Endometrium (tissue), 2 donors: ENCODE measurements around the gene CSGALNACT2.

Experiments used
- FAIRE-seq: peaks from 2 replicates; lab custom pipeline; 2012; peaks lifted over from hg19 to GRCh38; lab: Jason Lieb, UNC
- donor health status: control.
- donor health status: control.

Gene CSGALNACT2

DNA sequence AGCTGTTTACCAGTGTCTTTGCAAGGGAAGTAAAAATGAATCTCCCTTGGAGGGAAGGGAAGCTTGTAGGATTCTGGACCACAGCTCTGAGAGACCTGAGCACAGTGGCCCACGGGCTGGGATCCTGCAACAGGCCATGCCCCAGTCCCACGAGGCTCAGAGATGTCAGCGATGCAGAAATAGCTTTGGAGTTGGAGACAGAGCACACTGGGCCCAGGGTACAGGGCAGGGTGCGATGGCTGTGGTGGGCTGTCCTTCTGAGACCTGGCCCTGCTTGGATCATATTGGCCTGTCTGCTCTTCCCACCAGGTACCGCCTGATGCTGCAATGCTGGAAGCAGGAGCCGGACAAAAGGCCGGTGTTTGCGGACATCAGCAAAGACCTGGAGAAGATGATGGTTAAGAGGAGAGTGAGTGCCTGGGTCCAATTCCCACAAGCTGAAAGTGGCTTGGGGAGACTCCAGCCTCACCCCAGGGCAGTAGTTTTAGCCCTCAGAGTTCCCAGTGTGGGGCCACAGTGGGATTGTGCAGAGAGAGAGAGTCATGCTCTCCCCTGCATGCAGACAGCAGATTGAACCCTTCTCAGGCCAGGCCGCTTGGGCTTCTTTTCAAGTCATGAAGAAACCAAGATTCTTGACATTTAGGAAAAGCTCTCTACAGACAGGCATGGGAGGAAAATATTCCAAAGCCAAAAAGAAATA is 13.5 kb upstream of the CSGALNACT2 start:
- no peak for FAIRE-seq

GRCh38 chr10:43125274-43125845 is 12.9 kb upstream of the CSGALNACT2 start:
- no peak for FAIRE-seq

- FAIRE-seq: no peak
Measured at GRCh38 chr10:43125881-43126731, 12.1 kb upstream of the CSGALNACT2 start.

- FAIRE-seq: no peak
Measured at GRCh38 chr10:43126759-43127424, 11.4 kb upstream of the CSGALNACT2 start.

DNA sequence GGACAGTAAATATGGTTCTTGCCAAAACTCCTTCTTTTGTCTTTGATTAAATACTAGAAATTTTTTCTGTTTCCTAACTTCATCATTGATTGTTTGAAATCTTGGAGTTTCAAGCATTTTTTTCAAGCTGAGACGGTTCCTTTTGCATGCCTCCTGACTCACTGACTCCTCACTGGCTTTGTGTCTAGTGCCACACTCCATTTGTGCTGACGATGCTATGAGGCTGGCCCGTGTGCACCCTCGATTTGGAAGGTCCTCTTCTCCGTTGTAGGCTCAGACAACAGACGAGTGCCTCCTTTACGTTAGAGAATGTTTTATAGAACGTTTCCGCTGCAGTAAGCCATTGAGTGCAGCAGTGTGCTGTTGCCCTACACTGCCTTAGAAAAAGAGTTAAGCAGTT is 10.8 kb upstream of the CSGALNACT2 start:
- FAIRE-seq: no peak

GRCh38 chr10:43128331-43128730 is 9.9 kb upstream of the CSGALNACT2 start:
- FAIRE-seq: no peak

DNA sequence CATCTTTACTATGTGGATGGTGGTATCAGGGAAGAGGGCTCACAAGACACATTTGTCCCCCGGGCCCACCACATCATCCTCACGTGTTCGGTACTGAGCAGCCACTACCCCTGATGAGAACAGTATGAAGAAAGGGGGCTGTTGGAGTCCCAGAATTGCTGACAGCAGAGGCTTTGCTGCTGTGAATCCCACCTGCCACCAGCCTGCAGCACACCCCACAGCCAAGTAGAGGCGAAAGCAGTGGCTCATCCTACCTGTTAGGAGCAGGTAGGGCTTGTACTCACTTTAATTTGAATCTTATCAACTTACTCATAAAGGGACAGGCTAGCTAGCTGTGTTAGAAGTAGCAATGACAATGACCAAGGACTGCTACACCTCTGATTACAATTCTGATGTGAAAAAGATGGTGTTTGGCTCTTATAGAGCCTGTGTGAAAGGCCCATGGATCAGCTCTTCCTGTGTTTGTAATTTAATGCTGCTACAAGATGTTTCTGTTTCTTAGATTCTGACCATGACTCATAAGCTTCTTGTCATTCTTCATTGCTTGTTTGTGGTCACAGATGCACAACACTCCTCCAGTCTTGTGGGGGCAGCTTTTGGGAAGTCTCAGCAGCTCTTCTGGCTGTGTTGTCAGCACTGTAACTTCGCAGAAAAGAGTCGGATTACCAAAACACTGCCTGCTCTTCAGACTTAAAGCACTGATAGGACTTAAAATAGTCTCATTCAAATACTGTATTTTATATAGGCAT is 9.1 kb upstream of the CSGALNACT2 start:
- FAIRE-seq: peak; percentile 74

DNA sequence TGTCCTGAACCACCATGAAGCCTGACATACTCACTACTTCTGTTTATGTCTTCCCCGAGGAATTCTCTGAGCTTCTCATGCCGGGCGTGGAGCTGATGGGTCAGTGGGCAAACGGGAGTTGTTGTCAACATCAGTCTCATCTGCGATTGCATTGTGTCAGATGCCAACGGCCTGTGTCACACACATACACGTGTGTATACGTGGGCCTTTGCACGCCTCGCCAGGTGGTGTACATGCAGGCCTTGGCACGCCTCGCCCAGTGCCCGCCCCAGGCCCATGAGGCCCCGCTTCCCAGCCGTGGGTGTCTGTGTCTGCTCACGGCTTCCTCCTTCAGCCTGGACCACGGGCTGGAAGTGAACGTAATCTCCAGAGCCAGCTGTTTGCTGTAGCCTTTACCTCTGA is 7.5 kb upstream of the CSGALNACT2 start:
- FAIRE-seq: no peak

DNA sequence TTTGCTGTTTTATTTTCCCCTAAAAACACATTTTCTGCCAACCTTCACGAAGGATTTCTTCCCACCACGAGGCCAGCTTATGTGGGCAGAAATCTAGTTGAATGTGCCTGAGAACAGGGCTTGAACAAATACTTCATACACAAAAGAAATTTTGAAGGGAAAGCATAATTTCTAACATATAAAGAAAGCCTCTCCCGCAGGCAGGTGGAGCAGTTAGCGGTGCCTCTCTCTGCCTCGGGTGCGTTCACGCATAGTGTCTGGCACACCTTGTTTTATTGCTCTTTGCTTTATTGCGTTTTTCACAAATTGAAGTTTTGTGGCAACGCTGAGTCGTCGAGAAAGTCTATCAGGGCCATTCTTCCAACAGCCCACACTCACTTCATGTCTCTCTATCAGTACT is 7.0 kb upstream of the CSGALNACT2 start:
- no peak for FAIRE-seq

- no peak for FAIRE-seq
Measured at GRCh38 chr10:43131906-43132305, 6.3 kb upstream of the CSGALNACT2 start.

DNA sequence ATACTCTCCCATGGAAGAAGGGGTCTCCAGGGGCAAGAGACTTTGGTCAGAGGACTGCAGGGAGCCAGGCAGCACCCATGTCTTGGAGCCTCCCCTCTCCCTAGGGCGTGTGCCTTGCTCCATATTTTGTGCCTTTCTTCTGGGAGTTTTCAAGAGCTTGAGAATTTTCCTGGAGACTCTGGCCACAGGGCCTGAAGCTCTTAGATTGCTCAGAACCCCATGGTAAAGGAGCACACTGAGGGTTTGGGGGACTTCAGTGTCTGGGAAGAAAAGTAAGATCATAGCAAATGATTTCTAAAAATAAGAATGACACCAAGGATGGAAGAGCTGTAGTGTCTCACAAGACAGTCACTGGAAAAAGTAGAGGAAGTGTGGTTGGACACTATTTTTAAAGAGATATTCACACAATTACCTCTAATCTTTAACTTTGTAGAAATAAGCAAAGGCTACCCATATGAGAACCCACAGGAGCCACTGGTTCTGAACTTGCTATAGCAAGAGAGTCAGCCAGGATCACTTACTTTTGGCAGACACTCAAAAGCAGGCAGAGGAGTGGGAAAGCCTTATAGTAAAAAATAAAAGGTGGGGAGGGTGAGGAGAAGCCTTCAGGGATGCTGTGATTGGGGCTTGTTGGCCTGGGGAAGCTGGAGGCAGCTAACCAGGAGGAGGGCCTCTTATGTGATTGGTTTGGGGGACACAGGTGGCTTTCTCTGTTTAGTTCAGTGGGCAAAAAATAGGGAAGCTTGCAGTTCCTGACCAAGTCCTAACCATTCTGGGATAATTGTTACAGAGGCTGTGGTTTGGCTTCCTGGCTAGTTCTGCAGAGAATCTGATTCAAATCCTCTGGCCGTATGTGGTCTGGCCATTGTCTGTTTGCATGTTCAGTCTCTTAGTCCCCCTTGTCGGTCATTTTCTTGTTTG is 5.1 kb upstream of the CSGALNACT2 start:
- FAIRE-seq: no peak

DNA sequence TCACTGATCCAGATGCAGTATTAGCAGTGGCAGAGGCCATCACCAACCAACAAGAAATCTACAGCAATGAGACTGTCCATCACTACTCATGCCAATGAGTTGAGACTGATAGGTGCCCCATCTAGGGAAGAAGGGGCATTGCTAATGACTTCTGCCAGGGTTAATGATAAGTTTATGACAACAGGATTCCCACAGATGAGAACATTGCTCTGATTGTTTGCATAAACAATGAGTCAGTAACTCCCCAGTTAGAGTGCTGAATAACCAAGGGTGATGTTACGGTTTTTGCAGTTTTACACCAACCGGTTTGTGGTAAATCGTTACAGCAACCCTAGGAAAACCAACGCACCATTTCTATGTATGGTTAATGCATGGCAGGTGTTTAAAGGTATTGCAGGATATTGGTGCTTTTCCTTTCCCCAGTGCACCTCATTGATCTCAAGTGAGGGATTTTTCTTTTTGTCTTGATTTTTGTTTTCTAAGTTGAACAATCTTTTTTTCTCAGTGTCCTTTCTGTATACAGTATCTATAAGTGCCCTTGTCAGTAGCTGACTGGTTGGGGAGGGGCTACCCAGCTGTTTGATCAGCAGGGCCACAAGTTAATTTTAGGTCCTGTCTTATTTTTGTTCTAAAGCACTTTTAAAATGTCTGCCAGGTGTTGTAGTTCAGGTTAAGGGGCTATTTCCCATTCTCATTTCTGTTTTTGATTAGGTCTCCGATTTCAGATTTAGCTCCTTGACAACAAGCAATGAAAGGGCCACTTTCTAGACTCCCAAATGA is 3.9 kb upstream of the CSGALNACT2 start:
- FAIRE-seq: no peak

- FAIRE-seq: no peak
Measured at GRCh38 chr10:43135064-43135463, 3.2 kb upstream of the CSGALNACT2 start.

GRCh38 chr10:43135656-43136055 is 2.6 kb upstream of the CSGALNACT2 start:
- FAIRE-seq: no peak

DNA sequence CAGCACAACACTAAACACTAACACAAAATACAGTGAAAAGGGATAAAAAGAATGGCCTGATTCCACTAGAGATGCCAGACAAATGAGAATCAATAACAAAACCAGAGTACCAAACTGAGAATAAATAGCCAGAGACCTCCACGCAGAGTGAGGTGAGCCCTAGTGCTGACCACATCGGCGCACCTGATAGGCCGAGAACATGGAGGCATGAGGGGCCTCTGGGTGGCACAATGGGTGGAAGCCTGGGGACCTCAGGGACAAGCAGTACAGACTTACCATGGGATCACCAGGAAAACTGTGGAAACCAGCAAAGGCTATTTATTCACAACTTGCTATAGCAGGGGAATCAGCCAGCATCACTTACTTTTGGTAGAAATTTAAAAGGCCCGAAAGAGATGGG is 1.8 kb upstream of the CSGALNACT2 start:
- FAIRE-seq: no peak

DNA sequence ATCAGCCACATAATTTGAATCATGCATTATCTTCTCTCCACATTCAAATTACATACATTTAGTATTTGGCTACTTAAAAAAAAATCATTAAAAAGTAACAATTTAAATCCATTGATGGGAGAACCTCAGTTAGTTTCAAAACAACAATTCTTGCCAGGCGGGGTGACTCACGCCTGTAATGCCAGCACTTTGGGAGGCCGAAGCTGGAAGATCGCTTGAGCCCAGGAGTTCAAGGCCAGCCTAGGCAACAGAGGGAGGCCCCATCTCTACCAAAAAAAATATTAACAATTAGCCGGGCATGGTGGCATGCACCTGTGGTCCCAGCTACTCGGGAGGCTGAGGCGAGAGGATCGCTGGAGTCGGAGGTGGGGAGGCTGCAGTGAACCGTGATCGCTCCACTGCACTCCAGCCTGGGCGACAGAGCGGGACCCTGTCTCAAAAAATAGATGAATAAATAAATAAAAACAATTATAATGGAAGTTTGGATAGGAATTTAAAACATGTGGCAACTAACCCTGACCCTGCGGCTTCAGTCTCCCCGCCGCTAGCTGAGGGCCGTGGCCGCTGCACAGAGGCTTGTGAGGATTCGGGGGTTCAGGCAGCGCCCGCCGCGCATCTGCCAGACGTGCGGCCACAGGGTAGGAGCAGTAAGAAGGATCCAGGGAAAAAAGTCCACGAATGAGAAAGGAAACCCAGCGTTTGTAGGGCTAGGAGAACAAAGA is 1.1 kb upstream of the CSGALNACT2 start:
- FAIRE-seq: no peak

DNA sequence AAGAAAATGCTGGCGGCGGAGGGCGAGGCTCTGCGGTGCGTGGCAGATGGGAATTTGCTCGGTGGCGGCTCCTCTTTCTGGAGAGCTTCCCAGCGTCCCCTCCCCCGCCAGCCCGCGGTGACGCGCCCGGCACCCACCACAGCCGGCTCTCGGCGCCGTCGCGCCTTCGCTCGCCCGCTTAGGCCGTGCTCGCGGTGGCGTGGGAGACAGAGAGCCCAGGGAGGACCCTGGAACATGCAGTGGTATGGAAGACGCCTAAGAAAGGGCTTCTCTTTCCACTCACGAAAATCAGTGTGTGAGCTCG is 576 bp upstream of the CSGALNACT2 start:
- FAIRE-seq: no peak

- no peak for FAIRE-seq
Measured at GRCh38 chr10:43138757-43139241, 554 bp downstream of the CSGALNACT2 start.

DNA sequence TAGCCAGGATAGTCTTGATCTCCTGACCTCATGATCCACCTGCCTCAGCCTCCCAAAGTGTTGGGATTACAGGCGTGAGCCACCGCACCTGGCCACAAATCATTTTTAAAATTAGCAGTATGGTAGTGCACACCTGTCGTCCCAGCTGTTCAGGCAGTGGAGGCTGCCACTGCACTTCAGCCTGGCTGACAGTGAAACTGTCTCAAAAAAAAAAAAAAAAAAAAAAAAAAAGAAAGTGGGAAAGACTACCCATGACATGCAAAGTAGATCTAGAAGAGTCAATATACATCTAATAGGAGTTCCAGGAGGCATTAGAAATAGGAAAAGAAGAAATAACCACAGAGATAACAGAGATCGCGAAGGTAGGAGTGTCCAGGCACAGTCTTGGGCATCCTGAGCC is 3.2 kb downstream of the CSGALNACT2 start:
- FAIRE-seq: no peak
